Measurements from ENCODE around the gene RPL5. TPM values are rescaled to one million over a fixed set of nuclear protein-coding genes. Genes with fewer than 3 reads are reported as not detected.

Gene RPL5
- total and polyA plus RNA-seq, 9 of the 15 experiments (the other 6 are each of a cell fraction or from before 2014, with no cell fraction given): 1,467 to 4,252 (median 2,454) TPM

DNA sequence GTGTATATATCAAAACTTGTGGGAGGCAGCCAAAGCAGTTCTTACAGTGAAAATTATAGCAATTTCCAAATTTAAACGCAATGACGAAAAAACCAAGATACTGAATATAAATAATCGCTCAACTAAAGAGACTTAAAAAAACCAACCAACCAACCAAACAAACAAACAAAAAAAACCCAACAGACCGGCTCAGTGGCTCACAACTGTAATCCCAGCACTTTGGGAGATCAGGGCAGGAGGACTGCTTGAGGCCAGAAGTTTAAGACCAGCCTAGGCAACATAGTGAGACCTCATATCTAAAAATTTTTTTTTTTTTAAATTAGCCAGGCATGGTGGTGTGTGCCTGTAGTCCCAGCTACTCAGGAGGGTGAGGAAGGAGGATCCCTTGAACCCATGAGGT lies 23.4 kb downstream of the RPL5 start:
- in situ Hi-C loops (cut with MboI): loop anchor here (25.0 kb wide), 1 partner anchor 1007 kb away; no protein-coding TSS in a partner anchor
- H3K27ac ChIP-seq (ENCODE audit: extremely low read depth, low read depth, low read length): no peak overlapping the region
- H2AFZ ChIP-seq (ENCODE audit: low read depth, low read length): no peak overlapping the region
- peaks cover 14 to 19% of the 10 kb centered on the region in 2 experiments; a peak in 4 of 5 replicates for H3K4me1 ChIP-seq (replicated peaks in 1 of 2; ENCODE audit: control insufficient read depth in 2 of 2, insufficient read depth in 2 of 2, low read length in 2 of 2)
- no peaks in the 10 kb centered on the region for H3K79me2 ChIP-seq (ENCODE audit: control insufficient read depth, insufficient read depth, low read length)
- POLR2A ChIA-PET: interaction anchor here (0.6 to 2.7 kb wide), 3 partner anchors 13 to 19 kb away, joined by 3 to 10 read pairs (median 8); no protein-coding TSS in a partner anchor
- intact Hi-C loops (cut with micrococcal nuclease): no loop called here
- BruUV-seq (replicated peaks): no TSS peak
- no peak for DNase-seq (ENCODE audit: extremely low read depth in 1 of 4, low spot score in 3 of 4)
- no peak overlapping the region for H3K4me2 ChIP-seq (ENCODE audit: insufficient read depth, low read length)
- no peaks in the 10 kb centered on the region for H3K36me3 ChIP-seq (ENCODE audit: control insufficient read depth, insufficient read depth, low read length)
- TF ChIP-seq, protein P1, sequence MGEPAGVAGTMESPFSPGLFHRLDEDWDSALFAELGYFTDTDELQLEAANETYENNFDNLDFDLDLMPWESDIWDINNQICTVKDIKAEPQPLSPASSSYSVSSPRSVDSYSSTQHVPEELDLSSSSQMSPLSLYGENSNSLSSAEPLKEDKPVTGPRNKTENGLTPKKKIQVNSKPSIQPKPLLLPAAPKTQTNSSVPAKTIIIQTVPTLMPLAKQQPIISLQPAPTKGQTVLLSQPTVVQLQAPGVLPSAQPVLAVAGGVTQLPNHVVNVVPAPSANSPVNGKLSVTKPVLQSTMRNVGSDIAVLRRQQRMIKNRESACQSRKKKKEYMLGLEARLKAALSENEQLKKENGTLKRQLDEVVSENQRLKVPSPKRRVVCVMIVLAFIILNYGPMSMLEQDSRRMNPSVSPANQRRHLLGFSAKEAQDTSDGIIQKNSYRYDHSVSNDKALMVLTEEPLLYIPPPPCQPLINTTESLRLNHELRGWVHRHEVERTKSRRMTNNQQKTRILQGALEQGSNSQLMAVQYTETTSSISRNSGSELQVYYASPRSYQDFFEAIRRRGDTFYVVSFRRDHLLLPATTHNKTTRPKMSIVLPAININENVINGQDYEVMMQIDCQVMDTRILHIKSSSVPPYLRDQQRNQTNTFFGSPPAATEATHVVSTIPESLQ (CRISPR knock-in tag; IDR thresholded peaks at IDR 0.05): no peak
- no peaks in the 10 kb centered on the region for H4K20me1 ChIP-seq (replicated peaks; ENCODE audit: control insufficient read depth, insufficient read depth, low read length)
- H3K4me3 ChIP-seq: no peak overlapping the region
- H3K9me1 ChIP-seq (ENCODE audit: control insufficient read depth, insufficient read depth, low read length): no peaks in the 10 kb centered on the region
- FAIRE-seq: no peak
- H3K9ac ChIP-seq (ENCODE audit: insufficient read depth in 1 of 2, low read depth in 2 of 2, low read length in 2 of 2): no peak overlapping the region
- no peak for ATAC-seq
- no peaks in the 10 kb centered on the region for H3K9me3 ChIP-seq (replicated peaks; ENCODE audit: control insufficient read depth, insufficient read depth, low read depth, low read length)
- CTCF ChIA-PET (ENCODE audit: low intra/inter-chr PET ratio): no interaction called here
- 63% methylated on average over 4 of the region's 4 CpGs for WGBS (ENCODE audit: insufficient coverage, low coverage, missing lambda C conversion rate)
- no peaks in the 10 kb centered on the region for H3K27me3 ChIP-seq (ENCODE audit: control insufficient read depth in 2 of 2, insufficient read depth in 2 of 2, low read length in 2 of 2)

DNA sequence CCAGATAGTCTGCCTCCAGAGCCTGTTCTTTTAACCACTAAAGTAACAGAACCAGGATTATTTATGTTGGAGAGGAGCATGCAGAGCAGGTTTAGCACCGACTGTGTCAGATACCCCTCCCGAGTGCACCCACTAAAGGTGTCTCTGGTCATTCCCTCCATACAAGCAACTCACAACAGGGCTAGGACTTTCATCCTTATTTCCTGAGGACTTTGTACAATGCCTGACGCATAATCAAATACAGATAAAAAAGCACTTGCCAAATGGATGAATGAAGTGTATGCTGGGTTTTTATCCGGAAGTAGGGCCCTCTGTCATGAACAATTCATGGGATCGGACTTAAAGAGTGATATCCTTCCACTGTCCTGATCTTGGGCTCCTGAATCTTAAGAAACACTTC lies 26.0 kb downstream of the RPL5 start:
- no peak overlapping the region for H3K4me3 ChIP-seq
- no peaks in the 10 kb centered on the region for H3K9me3 ChIP-seq (replicated peaks; ENCODE audit: control insufficient read depth, insufficient read depth, low read depth, low read length)
- 25% methylated on average over 5 of the region's 5 CpGs for WGBS (ENCODE audit: insufficient coverage, low coverage, missing lambda C conversion rate)
- CTCF ChIA-PET (ENCODE audit: low intra/inter-chr PET ratio): interaction anchor here (1.1 to 6.7 kb wide), 5 partner anchors 102 to 204 kb away, joined by 4 to 125 read pairs (median 36); partner anchors contain the start of gene DIPK1A
- no peak overlapping the region for H3K9ac ChIP-seq (ENCODE audit: insufficient read depth in 1 of 2, low read depth in 2 of 2, low read length in 2 of 2)
- ATAC-seq: 0 out of 3 replicates have a peak, but pooled peaks have one; percentile 9
- intact Hi-C loops (cut with micrococcal nuclease) (loop anchor here (2.0 kb wide), 1 partner anchor 205 kb away; no protein-coding TSS in a partner anchor), in situ Hi-C loops (cut with MboI) (loop anchor here (25.0 kb wide), 1 partner anchor 1004 kb away; no protein-coding TSS in a partner anchor)
- no peaks in the 10 kb centered on the region for H3K79me2 ChIP-seq (ENCODE audit: control insufficient read depth, insufficient read depth, low read length)
- no TSS peak for BruUV-seq (replicated peaks)
- H3K27me3 ChIP-seq (ENCODE audit: control insufficient read depth in 2 of 2, insufficient read depth in 2 of 2, low read length in 2 of 2): no peaks in the 10 kb centered on the region
- H3K4me2 ChIP-seq (ENCODE audit: insufficient read depth, low read length): no peak overlapping the region
- H3K36me3 ChIP-seq (ENCODE audit: control insufficient read depth, insufficient read depth, low read length): no peaks in the 10 kb centered on the region
- H3K27ac ChIP-seq (ENCODE audit: extremely low read depth, low read depth, low read length): no peak overlapping the region
- H4K20me1 ChIP-seq (replicated peaks; ENCODE audit: control insufficient read depth, insufficient read depth, low read length): no peaks in the 10 kb centered on the region
- H3K4me1 ChIP-seq (replicated peaks in 1 of 2; ENCODE audit: control insufficient read depth in 2 of 2, insufficient read depth in 2 of 2, low read length in 2 of 2): peaks cover under 1 to 7% of the 10 kb centered on the region in 2 experiments; a peak in 3 of 5 replicates
- H2AFZ ChIP-seq (ENCODE audit: low read depth, low read length): no peak overlapping the region
- DNase-seq (ENCODE audit: extremely low read depth in 1 of 4, low spot score in 3 of 4): no peak
- POLR2A ChIA-PET: interaction anchor here (0.8 kb wide), 1 partner anchor 8 kb away, joined by 4 read pairs; no protein-coding TSS in a partner anchor
- H3K9me1 ChIP-seq (ENCODE audit: control insufficient read depth, insufficient read depth, low read length): no peaks in the 10 kb centered on the region
- no peak for FAIRE-seq
- TF ChIP-seq MCM3 (IDR thresholded peaks at IDR 0.05) (no peak), ZNF224 (CRISPR knock-in tag; IDR thresholded peaks at IDR 0.05) (no peak), ZNF655 (CRISPR knock-in tag; IDR thresholded peaks at IDR 0.05) (no peak), FOXJ2 (tag; IDR thresholded peaks at IDR 0.05) (no peak), ZBTB7A (IDR thresholded peaks at IDR 0.05; ENCODE audit: borderline replicate concordance, control insufficient read depth, low read depth, low read length) (no peak), POLR2A (conservative IDR thresholded peaks at IDR 0.05) (no peak), MAX (CRISPR knock-in tag; IDR thresholded peaks at IDR 0.05) (no peak), KLF10 (CRISPR knock-in tag; IDR thresholded peaks at IDR 0.05) (no peak), LEF1 (IDR thresholded peaks at IDR 0.05) (no peak)
- TF ChIP-seq, protein P2, sequence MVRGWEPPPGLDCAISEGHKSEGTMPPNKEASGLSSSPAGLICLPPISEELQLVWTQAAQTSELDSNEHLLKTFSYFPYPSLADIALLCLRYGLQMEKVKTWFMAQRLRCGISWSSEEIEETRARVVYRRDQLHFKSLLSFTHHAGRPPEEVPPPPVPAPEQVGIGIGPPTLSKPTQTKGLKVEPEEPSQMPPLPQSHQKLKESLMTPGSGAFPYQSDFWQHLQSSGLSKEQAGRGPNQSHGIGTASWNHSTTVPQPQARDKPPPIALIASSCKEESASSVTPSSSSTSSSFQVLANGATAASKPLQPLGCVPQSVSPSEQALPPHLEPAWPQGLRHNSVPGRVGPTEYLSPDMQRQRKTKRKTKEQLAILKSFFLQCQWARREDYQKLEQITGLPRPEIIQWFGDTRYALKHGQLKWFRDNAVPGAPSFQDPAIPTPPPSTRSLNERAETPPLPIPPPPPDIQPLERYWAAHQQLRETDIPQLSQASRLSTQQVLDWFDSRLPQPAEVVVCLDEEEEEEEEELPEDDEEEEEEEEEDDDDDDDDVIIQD (CRISPR knock-in tag; IDR thresholded peaks at IDR 0.05): no peak

Measured in K562 (cell line).